Tibial nerve (tissue), 4 donors: Measurements from ENCODE around the gene TRIM27.

Experiments
- CTCF ChIP-seq, 5 experiments: fragments of 200-600 bp in 3 of 5; fragments of 450-650 bp in 2 of 5; sonication (generic) in 3 of 5; IDR thresholded peaks; one replicate each; pipeline ENCODE4 v1.5.1; 2016 to 2019; ENCODE audit warnings: antibody characterized with exemption in 5 of 5, mild to moderate bottlenecking in 3 of 5, moderate library complexity in 2 of 5
- EP300 ChIP-seq, 2 donors: sonication (generic); formaldehyde crosslinking; IDR thresholded peaks; one replicate each; pipeline ENCODE4 v1.6.1; 2017; ENCODE audit warnings: antibody characterized with exemption in 2 of 2, mild to moderate bottlenecking in 1 of 2
- POLR2A ChIP-seq, 2 donors: fragments of 450-650 bp; IDR thresholded peaks; one replicate each; pipeline ENCODE4 v1.6.1; 2017; ENCODE audit warnings: antibody characterized with exemption in 2 of 2, mild to moderate bottlenecking in 2 of 2, moderate library complexity in 2 of 2

GRCh38 chr6:28953585-28954258, 29.9 kb upstream of the TRIM27 start:
- TF ChIP-seq POLR2A (IDR thresholded peaks at IDR 0.05) (no peak), CTCF (IDR thresholded peaks at IDR 0.05) (no peak), EP300 (IDR thresholded peaks at IDR 0.05) (no peak)
